HepG2 (cell line): ENCODE results near the gene NUAK1. TPM values are rescaled to one million over a fixed set of nuclear protein-coding genes. Genes with fewer than 3 reads are reported as not detected.

Source experiments
- ATF7-NPFF ChIP-seq: sonication (generic); formaldehyde crosslinking; IDR thresholded peaks from 2 replicates; pipeline ENCODE4 v1.8.1; 2023; ENCODE audit warnings: mild to moderate bottlenecking, low read depth, missing genetic modification reagents, moderate library complexity
- EEA1 ChIP-seq: sonication (generic); formaldehyde crosslinking; IDR thresholded peaks from 2 replicates; pipeline ENCODE4 v1.5.1; 2020; ENCODE audit warnings: mild to moderate bottlenecking, missing genetic modification reagents, borderline replicate concordance
- EED ChIP-seq: sonication (generic); formaldehyde crosslinking; IDR thresholded peaks from 2 replicates; pipeline ENCODE4 v1.5.0; 2020; ENCODE audit warnings: mild to moderate bottlenecking, missing genetic modification reagents
- HNF4A ChIP-seq: sonication (generic); formaldehyde crosslinking; IDR thresholded peaks from 2 replicates; pipeline ENCODE4 v1.4.0; 2020; ENCODE audit warnings: missing genetic modification reagents
- IRF1 ChIP-seq: sonication (generic); formaldehyde crosslinking; IDR thresholded peaks from 2 replicates; pipeline ENCODE4 v1.4.0; 2020; ENCODE audit warnings: low read depth, mild to moderate bottlenecking, missing genetic modification reagents
- JDP2 ChIP-seq: sonication (generic); formaldehyde crosslinking; IDR thresholded peaks from 2 replicates; pipeline ENCODE4 v1.8.1; 2022; ENCODE audit warnings: missing genetic modification reagents, borderline replicate concordance
- JUNB ChIP-seq: sonication (generic); formaldehyde crosslinking; IDR thresholded peaks from 2 replicates; pipeline ENCODE4 v1.8.0; 2022; ENCODE audit warnings: missing genetic modification reagents, mild to moderate bottlenecking, borderline replicate concordance
- KAT2B ChIP-seq: fragments of 150-350 bp; IDR thresholded peaks from 2 replicates; pipeline ENCODE4 v1.6.1; 2014; ENCODE audit warnings: low read depth, low read length, borderline replicate concordance
- SNAPC2 ChIP-seq: sonication (generic); formaldehyde crosslinking; IDR thresholded peaks from 2 replicates; pipeline ENCODE4 v1.8.1; 2022; ENCODE audit warnings: mild to moderate bottlenecking, missing genetic modification reagents
- TCF7 ChIP-seq: sonication (generic); IDR thresholded peaks from 2 replicates; pipeline ENCODE4 v1.6.1; 2016; ENCODE audit warnings: antibody characterized with exemption, low read depth
- TRIM24 ChIP-seq: sonication (generic); formaldehyde crosslinking; IDR thresholded peaks from 2 replicates; pipeline ENCODE4 v1.8.0; 2022; ENCODE audit warnings: mild to moderate bottlenecking, missing genetic modification reagents
- XRCC5 ChIP-seq: fragments of 200-400 bp; formaldehyde crosslinking; optimal IDR thresholded peaks from 2 replicates; pipeline ENCODE3; 2017; ENCODE audit warnings: mild to moderate bottlenecking, low read length
- ZBTB40 ChIP-seq, 2 experiments: fragments of 450-650 bp in 1 of 2; sonication (generic) in 1 of 2; formaldehyde crosslinking in 1 of 2; IDR thresholded peaks; 2 replicates each; pipeline versions ENCODE4 v1.6.1 to v1.8.0; 2016 to 2022; ENCODE audit warnings: antibody characterized with exemption in 1 of 2, mild to moderate bottlenecking in 1 of 2, missing genetic modification reagents in 1 of 2
- ZFP36L1 ChIP-seq: sonication (generic); formaldehyde crosslinking; IDR thresholded peaks from 2 replicates; pipeline ENCODE4 v1.8.0; 2022; ENCODE audit warnings: mild to moderate bottlenecking, missing genetic modification reagents, moderate library complexity
- ZMYM3 ChIP-seq: sonication (generic); formaldehyde crosslinking; IDR thresholded peaks from 2 replicates; pipeline ENCODE4 v1.5.1; 2020; ENCODE audit warnings: mild to moderate bottlenecking, missing genetic modification reagents
- ZNF143 ChIP-seq: sonication (generic); formaldehyde crosslinking; IDR thresholded peaks from 2 replicates; pipeline ENCODE4 v1.4.0; 2020; ENCODE audit warnings: missing genetic modification reagents
- ZNF225 ChIP-seq: sonication (generic); formaldehyde crosslinking; IDR thresholded peaks from 2 replicates; pipeline ENCODE4 v1.4.0; 2020; ENCODE audit warnings: mild to moderate bottlenecking, missing genetic modification reagents
- ZNF367 ChIP-seq: sonication (generic); formaldehyde crosslinking; IDR thresholded peaks from 2 replicates; pipeline ENCODE4 v1.4.0; 2020; ENCODE audit warnings: missing genetic modification reagents, borderline replicate concordance
- polyA plus RNA-seq, 8 experiments: library from polyadenylated mRNA; depleted of rRNA in 3 of 8; stranded (reverse) in 7 of 8; unstranded in 1 of 8; fragments of >200 nt; fragmentation: Illumina TruSeq in 4 of 8; extraction: Trizol in 4 of 8; gene quantifications; 2 replicates each; pipeline versions ENCODE4 v1.2.1 to v1.2.3, GENCODE V29; 2011 to 2016; ENCODE audit warnings: low read depth in 4 of 8, missing spikeins in 1 of 8, mixed read lengths in 1 of 8; ENCODE audit not compliant: insufficient read depth in 1 of 8
- total RNA-seq, 5 experiments: library from RNA; depleted of rRNA; stranded (reverse); fragments of >200 nt; fragmentation: Illumina TruSeq; extraction: Trizol; gene quantifications; 2 replicates each; pipeline ENCODE4 v1.2.3, GENCODE V29; 2016; ENCODE audit warnings: low read depth in 1 of 5
- TF ChIP-seq, protein P1 (sequence below): sonication (generic); formaldehyde crosslinking; IDR thresholded peaks from 2 replicates; pipeline ENCODE4 v1.4.0; 2020; ENCODE audit warnings: mild to moderate bottlenecking, low read depth, missing genetic modification reagents

Gene NUAK1
- total and polyA plus RNA-seq, 2 of the 13 experiments (the other 11 are each of a cell fraction or from before 2014, with no cell fraction given) = 1.7 to 1.9 TPM

GRCh38 chr12:106098691-106099200 is 40.0 kb downstream of the NUAK1 start (continued):
- TF ChIP-seq ATF7-NPFF (CRISPR knock-in tag) = no peak
- no peak for TF ChIP-seq JUNB (CRISPR knock-in tag)
- no peak for TF ChIP-seq KAT2B
- TF ChIP-seq EED (CRISPR knock-in tag) = no peak
- no peak for TF ChIP-seq EEA1 (CRISPR knock-in tag)
- TF ChIP-seq ZNF225 (CRISPR knock-in tag) = no peak
- TF ChIP-seq, protein P1, sequence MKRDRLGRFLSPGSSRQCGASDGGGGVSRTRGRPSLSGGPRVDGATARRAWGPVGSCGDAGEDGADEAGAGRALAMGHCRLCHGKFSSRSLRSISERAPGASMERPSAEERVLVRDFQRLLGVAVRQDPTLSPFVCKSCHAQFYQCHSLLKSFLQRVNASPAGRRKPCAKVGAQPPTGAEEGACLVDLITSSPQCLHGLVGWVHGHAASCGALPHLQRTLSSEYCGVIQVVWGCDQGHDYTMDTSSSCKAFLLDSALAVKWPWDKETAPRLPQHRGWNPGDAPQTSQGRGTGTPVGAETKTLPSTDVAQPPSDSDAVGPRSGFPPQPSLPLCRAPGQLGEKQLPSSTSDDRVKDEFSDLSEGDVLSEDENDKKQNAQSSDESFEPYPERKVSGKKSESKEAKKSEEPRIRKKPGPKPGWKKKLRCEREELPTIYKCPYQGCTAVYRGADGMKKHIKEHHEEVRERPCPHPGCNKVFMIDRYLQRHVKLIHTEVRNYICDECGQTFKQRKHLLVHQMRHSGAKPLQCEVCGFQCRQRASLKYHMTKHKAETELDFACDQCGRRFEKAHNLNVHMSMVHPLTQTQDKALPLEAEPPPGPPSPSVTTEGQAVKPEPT (CRISPR knock-in tag) = no peak
- TF ChIP-seq ZMYM3 (CRISPR knock-in tag) = no peak
- no peak for TF ChIP-seq ZBTB40 (IDR thresholded peaks at IDR 0.05)
- no peak for TF ChIP-seq ZBTB40 (CRISPR knock-in tag; IDR thresholded peaks at IDR 0.05)
- no peak for TF ChIP-seq ZFP36L1 (CRISPR knock-in tag)
- no peak for TF ChIP-seq TRIM24
- TF ChIP-seq JDP2 (CRISPR knock-in tag) = no peak
- no peak for TF ChIP-seq XRCC5
- peak; percentile 87 for TF ChIP-seq HNF4A (CRISPR knock-in tag)
- TF ChIP-seq ZNF367 (CRISPR knock-in tag) = no peak
- no peak for TF ChIP-seq ZNF143 (CRISPR knock-in tag)
- TF ChIP-seq IRF1 (CRISPR knock-in tag) = no peak
- TF ChIP-seq TCF7 = peak; percentile 92
- no peak for TF ChIP-seq SNAPC2 (CRISPR knock-in tag)
